Fibroblast of skin of right quadriceps (primary cell): ENCODE data around the gene HMGB1.

Experiments
- DNase-seq: peaks from one replicate; pipeline ENCODE4 v3.0.0-alpha.2; 2013

HMGB1 gene

GRCh38 chr13:30429721-30430694 is 35.7 kb downstream of the HMGB1 start:
- peak; percentile 93 for DNase-seq

GRCh38 chr13:30429235-30429634 is 36.5 kb downstream of the HMGB1 start:
- DNase-seq, result no peak

- DNase-seq, result no peak
These were observed 41.8 kb downstream of the HMGB1 start for GRCh38 chr13:30423891-30424290.

GRCh38 chr13:30422054-30422839 is 43.5 kb downstream of the HMGB1 start, which contains the start of gene UBE2L5:
Gene UBE2L5, plus strand, starts transcription at chr13:30422493. Its CDS starts 5,498 bp downstream, at chr13:30427991.
- peak; percentile 77 for DNase-seq

- DNase-seq, result peak; percentile 87
These were observed 44.4 kb downstream of the HMGB1 start for GRCh38 chr13:30421093-30422053.

GRCh38 chr13:30418717-30419459 is 46.8 kb downstream of the HMGB1 start:
- no peak for DNase-seq

- no peak for DNase-seq
These were observed 47.5 kb downstream of the HMGB1 start for GRCh38 chr13:30418075-30418716.

- no peak for DNase-seq
These were observed 49.3 kb downstream of the HMGB1 start for GRCh38 chr13:30416471-30416870.

- peak; percentile 35 for DNase-seq
These were observed 50.2 kb downstream of the HMGB1 start for GRCh38 chr13:30415430-30416030.

GRCh38 chr13:30413842-30414241 is 51.9 kb downstream of the HMGB1 start:
- no peak for DNase-seq

- no peak for DNase-seq
These were observed 53.4 kb downstream of the HMGB1 start for GRCh38 chr13:30412346-30412745.

- DNase-seq, result peak; percentile 18
These were observed 55.0 kb downstream of the HMGB1 start for GRCh38 chr13:30410705-30411125.

- DNase-seq, result peak; percentile 83
These were observed 55.6 kb downstream of the HMGB1 start for GRCh38 chr13:30409886-30410704.

- DNase-seq, result peak; percentile 90
These were observed 57.2 kb downstream of the HMGB1 start for GRCh38 chr13:30408319-30409101.

GRCh38 chr13:30406779-30407416 is 58.8 kb downstream of the HMGB1 start:
- no peak for DNase-seq
